HepG2 (cell line): ENCODE data around the gene LMX1B. TPM values are rescaled to one million over a fixed set of nuclear protein-coding genes. Genes with fewer than 3 reads are reported as not detected.

ENCODE experiments used
- ATAC-seq: fragments of 200-7000 bp; cut with Tn5 transposase; 3 replicates; pipeline ENCODE4 v1.9.1; 2020; ENCODE audit warnings: mild to moderate bottlenecking, moderate library complexity
- BruUV-seq: library from RNA; stranded (reverse); fragments of 400-500 nt; replicated peaks from 2 replicates; lab custom pipeline; 2021; lab: Mats Ljungman, UMichigan
- CTCF ChIA-PET: fragments of 300-600 bp; formaldehyde crosslinking; extraction: SDS; loops from one replicate; lab custom pipeline; 2021; ENCODE audit warnings: low total read pairs, inconsistent platforms, low intra/inter-chr PET ratio; lab: Yijun Ruan, JAX
- POLR2A ChIA-PET: fragments of 350-600 bp; sonication (Branson Sonifier 250); formaldehyde crosslinking; loops from one replicate; lab custom pipeline; 2020; ENCODE audit warnings: antibody characterized with exemption, inconsistent platforms; lab: Yijun Ruan, JAX
- DNase-seq: peaks from one replicate; pipeline ENCODE4 v3.0.0-alpha.2; 2015; ENCODE audit warnings: low spot score
- FAIRE-seq: peaks from 3 replicates; lab custom pipeline; 2011; peaks lifted over from hg19 to GRCh38; lab: Jason Lieb, UNC
- H2AFZ ChIP-seq: one replicate; pipeline ENCODE4 v1.6.1; 2011; ENCODE audit warnings: low read length, inconsistent platforms
- H3K27ac ChIP-seq: fragments of 300-600 bp; 3 replicates; pipeline ENCODE4 v1.8.0; 2011; ENCODE audit warnings: mixed run types, mild to moderate bottlenecking, mixed read lengths, low read length, inconsistent platforms; ENCODE audit not compliant: insufficient read depth; ENCODE audit errors: extremely low read length
- H3K27me3 ChIP-seq, 2 experiments: fragments of 200-600 bp in 1 of 2; 2 replicates in 1 of 2; 3 replicates in 1 of 2; pipeline versions ENCODE4 v1.6.0 to v1.8.0; 2011; ENCODE audit warnings: low read length in 2 of 2, mild to moderate bottlenecking in 2 of 2, moderate library complexity in 2 of 2, inconsistent platforms in 1 of 2; ENCODE audit not compliant: insufficient read depth in 2 of 2, control insufficient read depth in 1 of 2
- H3K36me3 ChIP-seq, 2 experiments: fragments of 200-600 bp in 1 of 2; replicated peaks in 1 of 2; 2 replicates in 1 of 2; 3 replicates in 1 of 2; pipeline versions ENCODE4 v1.5.1 to v1.8.0; 2011; ENCODE audit warnings: low read length in 2 of 2, inconsistent platforms in 1 of 2; ENCODE audit not compliant: insufficient read depth in 2 of 2, control insufficient read depth in 1 of 2
- H3K4me1 ChIP-seq: 2 replicates; pipeline ENCODE4 v1.5.1; 2012; ENCODE audit warnings: low read length, inconsistent platforms; ENCODE audit not compliant: insufficient read depth
- H3K4me2 ChIP-seq: 2 replicates; pipeline ENCODE4 v1.6.0; 2011; ENCODE audit warnings: low read depth, low read length, inconsistent platforms
- H3K4me3 ChIP-seq, 3 experiments: fragments of 200-600 bp in 1 of 3; sonication (generic), shearing (Covaris generic) in 1 of 3; replicated peaks in 1 of 3; 2 replicates each; pipeline ENCODE4 v1.5.1; 2011 to 2016; ENCODE audit warnings: low read length in 3 of 3, inconsistent platforms in 2 of 3, low read depth in 2 of 3, mild to moderate bottlenecking in 2 of 3, control low read depth in 1 of 3, mixed read lengths in 1 of 3; ENCODE audit not compliant: insufficient read depth in 1 of 3
- H3K79me2 ChIP-seq: one replicate; pipeline ENCODE4 v1.6.1; 2011; ENCODE audit warnings: low read length, inconsistent platforms; ENCODE audit not compliant: insufficient read depth
- H3K9ac ChIP-seq: 2 replicates; pipeline ENCODE4 v1.6.0; 2011; ENCODE audit warnings: mild to moderate bottlenecking, low read depth, low read length, inconsistent platforms; ENCODE audit not compliant: insufficient read depth
- H3K9me3 ChIP-seq: 2 replicates; pipeline ENCODE4 v1.5.1; 2012; ENCODE audit warnings: mild to moderate bottlenecking, low read length
- H4K20me1 ChIP-seq: 2 replicates; pipeline ENCODE4 v1.6.0; 2011; ENCODE audit warnings: inconsistent platforms, mild to moderate bottlenecking, low read length, moderate library complexity; ENCODE audit not compliant: insufficient read depth
- CENPT ChIP-seq: sonication (generic); formaldehyde crosslinking; IDR thresholded peaks from 2 replicates; pipeline ENCODE4 v1.8.0; 2022; ENCODE audit warnings: low read depth, mild to moderate bottlenecking, moderate library complexity, missing genetic modification reagents
- FOXM1 ChIP-seq: sonication (generic); formaldehyde crosslinking; IDR thresholded peaks from 2 replicates; pipeline ENCODE4 v1.5.0; 2020; ENCODE audit warnings: missing genetic modification reagents
- MED8 ChIP-seq: sonication (generic); formaldehyde crosslinking; IDR thresholded peaks from 2 replicates; pipeline ENCODE4 v1.8.1; 2023; ENCODE audit warnings: mild to moderate bottlenecking, missing genetic modification reagents; ENCODE audit not compliant: insufficient replicate concordance
- STAG1 ChIP-seq: sonication (generic); formaldehyde crosslinking; IDR thresholded peaks from 2 replicates; pipeline ENCODE4 v1.4.0; 2020; ENCODE audit warnings: missing genetic modification reagents
- WGBS: methylation state at CpG from one replicate; pipeline ENCODE4 v1.1.6; 2017; ENCODE audit warnings: low lambda C conversion rate; 5-methylcytosine and 5-hydroxymethylcytosine counted together
- in situ Hi-C: cut with HindIII; loops from 2 replicates; pipeline ENCODE4 v1.10.0; 2017; ENCODE audit warnings: low pct_unique_long_range_greater_than_20kb; ENCODE audit not compliant: extremely low pct_ligation_motif_present
- intact Hi-C: fragments of 100-400 bp; cut with micrococcal nuclease; formaldehyde crosslinking; loops from one replicate; pipeline ENCODE4 v1.10.0; 2022; ENCODE audit not compliant: unreplicated experiment
- polyA plus RNA-seq, 8 experiments: library from polyadenylated mRNA; depleted of rRNA in 3 of 8; stranded (reverse) in 7 of 8; unstranded in 1 of 8; fragments of >200 nt; fragmentation: Illumina TruSeq in 4 of 8; extraction: Trizol in 4 of 8; gene quantifications; 2 replicates each; pipeline versions ENCODE4 v1.2.1 to v1.2.3, GENCODE V29; 2011 to 2016; ENCODE audit warnings: low read depth in 4 of 8, missing spikeins in 1 of 8, mixed read lengths in 1 of 8; ENCODE audit not compliant: insufficient read depth in 1 of 8
- total RNA-seq, 5 experiments: library from RNA; depleted of rRNA; stranded (reverse); fragments of >200 nt; fragmentation: Illumina TruSeq; extraction: Trizol; gene quantifications; 2 replicates each; pipeline ENCODE4 v1.2.3, GENCODE V29; 2016; ENCODE audit warnings: low read depth in 1 of 5
- TF ChIP-seq, protein P1 (sequence below): sonication (generic); formaldehyde crosslinking; IDR thresholded peaks from 2 replicates; pipeline ENCODE4 v1.4.0; 2020; ENCODE audit warnings: missing genetic modification reagents, borderline replicate concordance
- TF ChIP-seq, protein P2 (sequence below): sonication (generic); formaldehyde crosslinking; IDR thresholded peaks from 2 replicates; pipeline ENCODE4 v1.5.0; 2020; ENCODE audit warnings: mild to moderate bottlenecking, missing genetic modification reagents, moderate library complexity

LMX1B gene
- total and polyA plus RNA-seq, 2 of the 13 experiments (the other 11 are each of a cell fraction or from before 2014, with no cell fraction given), result not detected

DNA sequence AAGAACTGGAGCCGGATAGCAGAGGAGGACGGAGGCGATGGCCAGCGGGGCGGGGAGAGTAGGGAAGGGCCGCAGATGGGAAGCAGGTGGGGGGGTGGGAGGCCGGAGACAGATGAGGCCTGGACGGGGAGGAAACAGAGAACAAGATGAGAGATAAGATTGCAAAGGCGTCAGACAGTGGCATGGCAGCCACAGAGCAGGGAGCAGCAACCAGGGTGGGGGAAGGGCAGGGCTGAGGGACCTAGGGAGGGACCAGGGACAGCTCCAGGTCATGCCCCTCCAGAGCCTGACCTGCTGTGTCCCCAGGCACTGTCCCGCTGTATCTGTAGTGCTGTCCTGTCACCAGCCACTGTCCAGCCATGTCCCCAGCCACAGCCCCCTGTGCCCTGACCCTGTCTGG is 49.6 kb upstream of the LMX1B start (continued):
- TF ChIP-seq, protein P1, sequence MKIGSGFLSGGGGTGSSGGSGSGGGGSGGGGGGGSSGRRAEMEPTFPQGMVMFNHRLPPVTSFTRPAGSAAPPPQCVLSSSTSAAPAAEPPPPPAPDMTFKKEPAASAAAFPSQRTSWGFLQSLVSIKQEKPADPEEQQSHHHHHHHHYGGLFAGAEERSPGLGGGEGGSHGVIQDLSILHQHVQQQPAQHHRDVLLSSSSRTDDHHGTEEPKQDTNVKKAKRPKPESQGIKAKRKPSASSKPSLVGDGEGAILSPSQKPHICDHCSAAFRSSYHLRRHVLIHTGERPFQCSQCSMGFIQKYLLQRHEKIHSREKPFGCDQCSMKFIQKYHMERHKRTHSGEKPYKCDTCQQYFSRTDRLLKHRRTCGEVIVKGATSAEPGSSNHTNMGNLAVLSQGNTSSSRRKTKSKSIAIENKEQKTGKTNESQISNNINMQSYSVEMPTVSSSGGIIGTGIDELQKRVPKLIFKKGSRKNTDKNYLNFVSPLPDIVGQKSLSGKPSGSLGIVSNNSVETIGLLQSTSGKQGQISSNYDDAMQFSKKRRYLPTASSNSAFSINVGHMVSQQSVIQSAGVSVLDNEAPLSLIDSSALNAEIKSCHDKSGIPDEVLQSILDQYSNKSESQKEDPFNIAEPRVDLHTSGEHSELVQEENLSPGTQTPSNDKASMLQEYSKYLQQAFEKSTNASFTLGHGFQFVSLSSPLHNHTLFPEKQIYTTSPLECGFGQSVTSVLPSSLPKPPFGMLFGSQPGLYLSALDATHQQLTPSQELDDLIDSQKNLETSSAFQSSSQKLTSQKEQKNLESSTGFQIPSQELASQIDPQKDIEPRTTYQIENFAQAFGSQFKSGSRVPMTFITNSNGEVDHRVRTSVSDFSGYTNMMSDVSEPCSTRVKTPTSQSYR (CRISPR knock-in tag), result 0 out of 2 replicates have a peak, but pooled peaks have one; percentile 17

DNA sequence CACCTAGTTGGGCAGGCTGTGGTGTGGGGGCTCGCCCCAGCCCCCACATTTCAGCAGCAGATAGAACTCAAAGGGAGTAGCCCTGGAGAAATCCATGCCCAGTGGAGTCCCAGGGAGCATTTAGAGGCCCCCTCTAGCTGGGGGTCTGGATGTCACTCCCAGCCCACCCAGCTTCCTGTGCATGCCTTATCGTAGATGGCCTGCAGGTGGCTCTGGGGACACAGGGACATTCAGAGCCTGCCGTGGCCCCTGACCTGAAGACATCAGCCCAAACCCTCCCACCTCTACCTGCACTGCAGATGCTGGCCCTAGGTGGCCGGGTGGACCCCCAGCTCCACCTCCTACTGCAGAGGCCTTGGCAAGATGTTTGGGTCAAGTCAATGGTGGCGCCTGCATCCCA is 49.0 kb upstream of the LMX1B start:
- H3K4me3 ChIP-seq, result no peak overlapping the region
- in situ Hi-C loops, result no loop called here
- no TSS peak for BruUV-seq

More for the DNA sequence above, 49.0 kb upstream of the LMX1B start:
- TF ChIP-seq, protein P2, sequence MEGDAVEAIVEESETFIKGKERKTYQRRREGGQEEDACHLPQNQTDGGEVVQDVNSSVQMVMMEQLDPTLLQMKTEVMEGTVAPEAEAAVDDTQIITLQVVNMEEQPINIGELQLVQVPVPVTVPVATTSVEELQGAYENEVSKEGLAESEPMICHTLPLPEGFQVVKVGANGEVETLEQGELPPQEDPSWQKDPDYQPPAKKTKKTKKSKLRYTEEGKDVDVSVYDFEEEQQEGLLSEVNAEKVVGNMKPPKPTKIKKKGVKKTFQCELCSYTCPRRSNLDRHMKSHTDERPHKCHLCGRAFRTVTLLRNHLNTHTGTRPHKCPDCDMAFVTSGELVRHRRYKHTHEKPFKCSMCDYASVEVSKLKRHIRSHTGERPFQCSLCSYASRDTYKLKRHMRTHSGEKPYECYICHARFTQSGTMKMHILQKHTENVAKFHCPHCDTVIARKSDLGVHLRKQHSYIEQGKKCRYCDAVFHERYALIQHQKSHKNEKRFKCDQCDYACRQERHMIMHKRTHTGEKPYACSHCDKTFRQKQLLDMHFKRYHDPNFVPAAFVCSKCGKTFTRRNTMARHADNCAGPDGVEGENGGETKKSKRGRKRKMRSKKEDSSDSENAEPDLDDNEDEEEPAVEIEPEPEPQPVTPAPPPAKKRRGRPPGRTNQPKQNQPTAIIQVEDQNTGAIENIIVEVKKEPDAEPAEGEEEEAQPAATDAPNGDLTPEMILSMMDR, result peak; percentile 25; the same call in 1 of the 2 replicates
- TF ChIP-seq CENPT, result no peak
- no peak for TF ChIP-seq MED8
- TF ChIP-seq FOXM1 (CRISPR knock-in tag), result no peak
- TF ChIP-seq STAG1, result peak; percentile 19; the same call in 1 of the 2 replicates
- H3K27me3 ChIP-seq, result peaks cover 8 to 36% of the 10 kb centered on the region in 2 experiments
- FAIRE-seq, result no peak
- H3K79me2 ChIP-seq, result no peaks in the 10 kb centered on the region
- CTCF ChIA-PET, result no interaction called here
- H3K9me3 ChIP-seq, result no peaks in the 10 kb centered on the region
- POLR2A ChIA-PET, result no interaction called here
- no peak overlapping the region for H3K27ac ChIP-seq
- DNase-seq, result no peak
- ATAC-seq, result peak; percentile 76
- H3K9ac ChIP-seq, result no peak overlapping the region
- intact Hi-C loops, result no loop called here
- no peaks in the 10 kb centered on the region for H3K36me3 ChIP-seq
- no peak overlapping the region for H2AFZ ChIP-seq
- H4K20me1 ChIP-seq, result no peaks in the 10 kb centered on the region
- H3K4me2 ChIP-seq, result no peak overlapping the region
- WGBS, result 0% methylated on average over 1 of the region's 5 CpGs
- peaks cover 17% of the 10 kb centered on the region; the same call in 1 of the 2 replicates for H3K4me1 ChIP-seq
